HG02759 (cell line): Measurements from ENCODE around the gene AP2A2.

ENCODE experiments used
- ATAC-seq: cut with Tn5 transposase; IDR thresholded peaks from one replicate; pipeline ENCODE4 v1.9.1; 2021; ENCODE audit warnings: mild to moderate bottlenecking, moderate library complexity; ENCODE audit not compliant: unreplicated experiment

AP2A2 gene

GRCh38 chr11:1026641-1027482, 101.2 kb downstream of the AP2A2 start:
- no peak for ATAC-seq

GRCh38 chr11:1027483-1028290, 102.0 kb downstream of the AP2A2 start:
- ATAC-seq, result no peak

- no peak for ATAC-seq
These were observed 102.5 kb downstream of the AP2A2 start for GRCh38 chr11:1028291-1028540.

GRCh38 chr11:1028616-1029015, 102.9 kb downstream of the AP2A2 start:
- no peak for ATAC-seq

GRCh38 chr11:1029051-1029450, 103.4 kb downstream of the AP2A2 start:
- ATAC-seq, result no peak

GRCh38 chr11:1029654-1030053, 104.0 kb downstream of the AP2A2 start:
- no peak for ATAC-seq

- ATAC-seq, result no peak
These were observed 104.4 kb downstream of the AP2A2 start for GRCh38 chr11:1030086-1030485.

- no peak for ATAC-seq
These were observed 104.9 kb downstream of the AP2A2 start for GRCh38 chr11:1030556-1030955.

GRCh38 chr11:1031121-1031899, 105.6 kb downstream of the AP2A2 start:
- ATAC-seq, result no peak

GRCh38 chr11:1032310-1032891, 106.7 kb downstream of the AP2A2 start:
- no peak for ATAC-seq

- ATAC-seq, result no peak
These were observed 107.5 kb downstream of the AP2A2 start for GRCh38 chr11:1033016-1033798.

- no peak for ATAC-seq
These were observed 108.3 kb downstream of the AP2A2 start for GRCh38 chr11:1034001-1034400.

GRCh38 chr11:1034456-1035295, 109.0 kb downstream of the AP2A2 start:
- no peak for ATAC-seq

GRCh38 chr11:1035577-1036283, 110.1 kb downstream of the AP2A2 start:
- no peak for ATAC-seq

GRCh38 chr11:1036303-1036923, 110.7 kb downstream of the AP2A2 start, which contains the start of gene MUC6:
TSS of gene MUC6 (minus strand) at chr11:1036718. CDS start at chr11:1036655, 63 bp downstream.
- no peak for ATAC-seq

- no peak for ATAC-seq
These were observed 111.3 kb downstream of the AP2A2 start for GRCh38 chr11:1036931-1037330.

GRCh38 chr11:1037506-1038055, 111.9 kb downstream of the AP2A2 start:
- no peak for ATAC-seq

GRCh38 chr11:1038361-1038760, 112.7 kb downstream of the AP2A2 start:
- no peak for ATAC-seq
